Activated CD4-positive, alpha-beta T cell treated with anti-CD3 and anti-CD28 coated beads for 36 hours (primary cell): ENCODE measurements around the gene KIF11. TPM values are rescaled to one million over a fixed set of nuclear protein-coding genes. Genes with fewer than 3 reads are reported as not detected.

Source experiments
- ATAC-seq: fragments of 200-7000 bp; cut with Tn5 transposase; one replicate; pipeline ENCODE4 v1.10.0; 2021; ENCODE audit warnings: mild to moderate bottlenecking, moderate library complexity
- CTCF ChIA-PET: fragments of 350-600 bp; sonication (Branson Sonifier 250); formaldehyde crosslinking; loops from one replicate; lab custom pipeline; 2021; ENCODE audit warnings: antibody characterized with exemption; lab: Charles Lee
- POLR2A ChIA-PET: fragments of 350-600 bp; sonication (Branson Sonifier 250); formaldehyde crosslinking; loops from one replicate; lab custom pipeline; 2021; ENCODE audit warnings: antibody characterized with exemption, inconsistent platforms; lab: Charles Lee
- DNase-seq: peaks from one replicate; pipeline ENCODE4 v3.0.0-alpha.2; 2020
- H3K27ac Mint-ChIP-seq: one replicate; pipeline ENCODE4 v1.8.0; 2021; ENCODE audit warnings: mixed read lengths
- H3K27me3 Mint-ChIP-seq: one replicate; pipeline ENCODE4 v1.8.0; 2021; ENCODE audit warnings: mixed read lengths
- H3K36me3 Mint-ChIP-seq: one replicate; pipeline ENCODE4 v1.8.0; 2021; ENCODE audit warnings: low read depth, mixed read lengths
- H3K4me1 Mint-ChIP-seq: one replicate; pipeline ENCODE4 v1.8.0; 2021; ENCODE audit warnings: mixed read lengths
- H3K4me3 Mint-ChIP-seq: one replicate; pipeline ENCODE4 v1.8.0; 2021; ENCODE audit warnings: mild to moderate bottlenecking, moderate library complexity, mixed read lengths
- H3K9me3 Mint-ChIP-seq: one replicate; pipeline ENCODE4 v1.8.0; 2021; ENCODE audit warnings: low read depth, mixed read lengths
- intact Hi-C, 2 experiments: fragments of 100-400 bp; cut with DNase I in 1 of 2; cut with micrococcal nuclease in 1 of 2; formaldehyde crosslinking; loops; one replicate each; pipeline versions ENCODE4 v1.14.2 to v1.15.1; 2022 to 2024; cut with DNase I, micrococcal nuclease
- total RNA-seq, 2 experiments: library from RNA; stranded (reverse); gene quantifications; one replicate each; pipeline ENCODE4 v1.2.3, GENCODE V29; 2021

The KIF11 gene
- total RNA-seq, 2 experiments from 2014 or later: 59.1 to 59.3 TPM

- POLR2A ChIA-PET: interaction anchor here (0.5 to 2.1 kb wide), 7 partner anchors 10 to 291 kb away, joined by 3 to 11 read pairs (median 4); partner anchors contain the start of gene IDE
- H3K9me3 Mint-ChIP-seq: no peaks in the 10 kb centered on the region
- H3K4me1 Mint-ChIP-seq: peaks cover 20% of the 10 kb centered on the region
- CTCF ChIA-PET: interaction anchor here (0.6 to 4.8 kb wide), 3 partner anchors 15 to 60 kb away, joined by 3 to 38 read pairs (median 9); partner anchors contain the start of gene IDE
- H3K27ac Mint-ChIP-seq: peak overlapping the region; percentile 97
- peak overlapping the region; percentile 94 for H3K4me3 Mint-ChIP-seq
- intact Hi-C loops: loop anchor here (1.0 to 10.0 kb wide), 15 partner anchors 17 to 1396 kb away; partner anchors contain the start of genes CEP55 (in 2 of the 2), CPEB3 (in 2 of the 2), EXOC6 (in 2 of the 2) and IDE (in 2 of the 2)
- DNase-seq (peak; percentile 50), ATAC-seq (peak; percentile 5)
- H3K27me3 Mint-ChIP-seq: no peaks in the 10 kb centered on the region
- H3K36me3 Mint-ChIP-seq: peaks cover 11% of the 10 kb centered on the region
Observed at GRCh38 chr10:92590623-92591549, 2.0 kb upstream of the KIF11 start.

GRCh38 chr10:92591550-92592022 is 1.3 kb upstream of the KIF11 start:
- Mint-ChIP-seq H3K4me1 (peaks cover 27% of the 10 kb centered on the region), H3K4me3 (peak overlapping the region; percentile 94), H3K27me3 (no peaks in the 10 kb centered on the region), H3K36me3 (peaks cover 13% of the 10 kb centered on the region), H3K27ac (peak overlapping the region; percentile 97), H3K9me3 (no peaks in the 10 kb centered on the region)
- CTCF ChIA-PET: interaction anchor here (1.9 to 4.8 kb wide), 2 partner anchors 16 to 20 kb away, joined by 9 to 38 read pairs; partner anchors contain the start of gene IDE
- intact Hi-C loops: loop anchor here (1.0 to 10.0 kb wide), 16 partner anchors 17 to 1397 kb away; partner anchors contain the start of genes CEP55 (in 2 of the 2), CPEB3 (in 2 of the 2), EXOC6 (in 2 of the 2) and IDE (in 2 of the 2)
- ATAC-seq (peak; percentile 87), DNase-seq (peak; percentile 96)
- POLR2A ChIA-PET: interaction anchor here (0.5 to 2.1 kb wide), 5 partner anchors 15 to 291 kb away, joined by 3 to 11 read pairs (median 4); partner anchors contain the start of gene IDE

GRCh38 chr10:92593619-92594588 is 974 bp downstream of the KIF11 start:
- Mint-ChIP-seq H3K27ac (peak overlapping the region; percentile 97), H3K9me3 (no peaks in the 10 kb centered on the region), H3K4me1 (peaks cover 37% of the 10 kb centered on the region), H3K36me3 (peaks cover 18% of the 10 kb centered on the region), H3K27me3 (no peaks in the 10 kb centered on the region), H3K4me3 (peak overlapping the region; percentile 94)
- CTCF ChIA-PET: interaction anchor here (0.6 to 1.5 kb wide), 4 partner anchors 8 to 908 kb away, joined by 3 to 6 read pairs (median 4); partner anchors contain the start of gene IDE
- intact Hi-C loops: loop anchor here (2.0 to 10.0 kb wide), 10 partner anchors 77 to 1399 kb away; partner anchors contain the start of genes CEP55 (in 2 of the 2), EXOC6 (in 1 of the 2), FRA10AC1 (in 1 of the 2) and MYOF (in 1 of the 2)
- no peak for ATAC-seq
- DNase-seq: no peak
- POLR2A ChIA-PET: no interaction called here

GRCh38 chr10:92595505-92595904 is 2.6 kb downstream of the KIF11 start:
- CTCF ChIA-PET: no interaction called here
- Mint-ChIP-seq H3K4me3 (peak overlapping the region; percentile 94), H3K27me3 (no peaks in the 10 kb centered on the region), H3K36me3 (peaks cover 18% of the 10 kb centered on the region), H3K9me3 (no peaks in the 10 kb centered on the region), H3K27ac (no peak overlapping the region), H3K4me1 (peaks cover 35% of the 10 kb centered on the region)
- DNase-seq (no peak), ATAC-seq (no peak)
- POLR2A ChIA-PET: interaction anchor here (0.7 kb wide), 1 partner anchor 125 kb away, joined by 3 read pairs; no protein-coding TSS in a partner anchor
- intact Hi-C loops: loop anchor here (10.0 kb wide), 4 partner anchors 249 to 1401 kb away; partner anchors contain the start of genes CEP55 (in 1 of the 2), EXOC6 (in 1 of the 2) and TNKS2 (in 1 of the 2)

- Mint-ChIP-seq H3K27ac (no peak overlapping the region), H3K36me3 (peaks cover 24% of the 10 kb centered on the region), H3K4me1 (peaks cover 38% of the 10 kb centered on the region), H3K27me3 (no peaks in the 10 kb centered on the region), H3K4me3 (no peak overlapping the region), H3K9me3 (no peaks in the 10 kb centered on the region)
- DNase-seq (no peak), ATAC-seq (no peak)
- CTCF ChIA-PET: interaction anchor here (1.2 kb wide), 1 partner anchor 23 kb away, joined by 6 read pairs; no protein-coding TSS in a partner anchor
- POLR2A ChIA-PET: no interaction called here
- intact Hi-C loops: loop anchor here (10.0 kb wide), 4 partner anchors 246 to 1404 kb away; partner anchors contain the start of genes CEP55 (in 1 of the 2), EXOC6 (in 1 of the 2) and TNKS2 (in 1 of the 2)
Observed at GRCh38 chr10:92598321-92598720, 5.4 kb downstream of the KIF11 start.

GRCh38 chr10:92604841-92605240 is 11.9 kb downstream of the KIF11 start:
- intact Hi-C loops: no loop called here
- no peaks in the 10 kb centered on the region for H3K9me3 Mint-ChIP-seq
- no peak overlapping the region for H3K4me3 Mint-ChIP-seq
- H3K27me3 Mint-ChIP-seq: no peaks in the 10 kb centered on the region
- peaks cover 29% of the 10 kb centered on the region for H3K4me1 Mint-ChIP-seq
- ChIA-PET POLR2A (no interaction called here), CTCF (interaction anchor here (1.6 kb wide), 1 partner anchor 40 kb away, joined by 3 read pairs; no protein-coding TSS in a partner anchor)
- DNase-seq (no peak), ATAC-seq (no peak)
- no peak overlapping the region for H3K27ac Mint-ChIP-seq
- peaks cover 41% of the 10 kb centered on the region for H3K36me3 Mint-ChIP-seq

- POLR2A ChIA-PET: interaction anchor here (0.7 kb wide), 1 partner anchor 27 kb away, joined by 6 read pairs; no protein-coding TSS in a partner anchor
- Mint-ChIP-seq H3K27me3 (no peaks in the 10 kb centered on the region), H3K4me1 (no peaks in the 10 kb centered on the region), H3K9me3 (no peaks in the 10 kb centered on the region), H3K36me3 (peaks cover 44% of the 10 kb centered on the region), H3K4me3 (no peak overlapping the region), H3K27ac (no peak overlapping the region)
- intact Hi-C loops: no loop called here
- CTCF ChIA-PET: interaction anchor here (0.6 to 1.3 kb wide), 2 partner anchors 23 to 34 kb away, joined by 3 read pairs; no protein-coding TSS in a partner anchor
- no peak for DNase-seq
- ATAC-seq: no peak
Observed at GRCh38 chr10:92615515-92615914, 22.6 kb downstream of the KIF11 start.

- H3K4me3 Mint-ChIP-seq: no peak overlapping the region
- DNase-seq (no peak), ATAC-seq (no peak)
- intact Hi-C loops: no loop called here
- no peak overlapping the region for H3K27ac Mint-ChIP-seq
- H3K36me3 Mint-ChIP-seq: peaks cover 59% of the 10 kb centered on the region
- H3K4me1 Mint-ChIP-seq: no peaks in the 10 kb centered on the region
- H3K27me3 Mint-ChIP-seq: no peaks in the 10 kb centered on the region
- CTCF ChIA-PET: no interaction called here
- peaks cover under 1% of the 10 kb centered on the region for H3K9me3 Mint-ChIP-seq
- POLR2A ChIA-PET: no interaction called here
Observed at GRCh38 chr10:92619368-92619767, 26.4 kb downstream of the KIF11 start.

GRCh38 chr10:92627845-92628480 is 35.0 kb downstream of the KIF11 start:
- no peak overlapping the region for H3K27ac Mint-ChIP-seq
- CTCF ChIA-PET: interaction anchor here (0.6 to 0.8 kb wide), 2 partner anchors 115 to 142 kb away, joined by 3 read pairs; no protein-coding TSS in a partner anchor
- DNase-seq (no peak), ATAC-seq (no peak)
- H3K9me3 Mint-ChIP-seq: peaks cover 8% of the 10 kb centered on the region
- peaks cover 66% of the 10 kb centered on the region for H3K36me3 Mint-ChIP-seq
- POLR2A ChIA-PET: no interaction called here
- intact Hi-C loops: no loop called here
- H3K4me1 Mint-ChIP-seq: no peaks in the 10 kb centered on the region
- H3K27me3 Mint-ChIP-seq: no peaks in the 10 kb centered on the region
- no peak overlapping the region for H3K4me3 Mint-ChIP-seq
